ENCODE measurements around the gene REPS2.

The REPS2 gene

GRCh38 chrX:17038681-17039161 lies 92.3 kb downstream of the REPS2 start:
- DNase-seq, result no peak

- DNase-seq, result no peak
These were observed 93.4 kb downstream of the REPS2 start for GRCh38 chrX:17039826-17040225.

GRCh38 chrX:17040711-17041110 lies 94.3 kb downstream of the REPS2 start:
- DNase-seq, result no peak

GRCh38 chrX:17042037-17042436 lies 95.6 kb downstream of the REPS2 start:
- DNase-seq, result no peak

GRCh38 chrX:17046478-17047097 lies 100.1 kb downstream of the REPS2 start:
- peak; percentile 12 to 29 for DNase-seq

GRCh38 chrX:17047224-17047623 lies 100.8 kb downstream of the REPS2 start:
- DNase-seq, result no peak

- no peak for DNase-seq
These were observed 105.8 kb downstream of the REPS2 start for GRCh38 chrX:17052210-17052609.

- no peak for DNase-seq
These were observed 106.3 kb downstream of the REPS2 start for GRCh38 chrX:17052793-17053192.

GRCh38 chrX:17053502-17053901 lies 107.0 kb downstream of the REPS2 start:
- DNase-seq, result no peak

- no peak for DNase-seq
These were observed 110.6 kb downstream of the REPS2 start for GRCh38 chrX:17056868-17057608.

- DNase-seq, result no peak
These were observed 115.6 kb downstream of the REPS2 start for GRCh38 chrX:17062065-17062464.

- no peak for DNase-seq
These were observed 118.6 kb downstream of the REPS2 start for GRCh38 chrX:17065100-17065499.

GRCh38 chrX:17067534-17067933 lies 121.1 kb downstream of the REPS2 start:
- DNase-seq, result no peak

GRCh38 chrX:17072301-17072700 lies 125.8 kb downstream of the REPS2 start:
- DNase-seq, result no peak

- no peak for DNase-seq
These were observed 126.3 kb downstream of the REPS2 start for GRCh38 chrX:17072721-17073230.

GRCh38 chrX:17075004-17075403 lies 128.5 kb downstream of the REPS2 start:
- DNase-seq, result no peak

GRCh38 chrX:17077361-17077760 lies 130.9 kb downstream of the REPS2 start:
- DNase-seq, result no peak

- no peak for DNase-seq
These were observed 131.7 kb downstream of the REPS2 start for GRCh38 chrX:17078031-17078720.

GRCh38 chrX:17081511-17081910 lies 135.1 kb downstream of the REPS2 start:
- DNase-seq, result no peak

GRCh38 chrX:17081968-17082367 lies 135.5 kb downstream of the REPS2 start:
- DNase-seq, result no peak

GRCh38 chrX:17082831-17083230 lies 136.4 kb downstream of the REPS2 start:
- DNase-seq, result no peak

- DNase-seq, result no peak
These were observed 139.9 kb downstream of the REPS2 start for GRCh38 chrX:17086317-17086716.

- DNase-seq, result no peak
These were observed 148.7 kb downstream of the REPS2 start for GRCh38 chrX:17095161-17095560.

Data from activated CD4-positive, alpha-beta T cell treated with anti-CD3 and anti-CD28 coated beads for 4 hours (primary cell).